Measurements from ENCODE around the gene RNF19B. TPM values are rescaled to one million over a fixed set of nuclear protein-coding genes. Genes with fewer than 3 reads are reported as not detected.
A peak's percentile ranks its signal among the peaks of the same experiment; 100 is the strongest.

RNF19B gene
- total and polyA plus RNA-seq, 2 of the 13 experiments (the other 11 are each of a cell fraction or from before 2014, with no cell fraction given): 15.3 to 22.5 TPM

DNA sequence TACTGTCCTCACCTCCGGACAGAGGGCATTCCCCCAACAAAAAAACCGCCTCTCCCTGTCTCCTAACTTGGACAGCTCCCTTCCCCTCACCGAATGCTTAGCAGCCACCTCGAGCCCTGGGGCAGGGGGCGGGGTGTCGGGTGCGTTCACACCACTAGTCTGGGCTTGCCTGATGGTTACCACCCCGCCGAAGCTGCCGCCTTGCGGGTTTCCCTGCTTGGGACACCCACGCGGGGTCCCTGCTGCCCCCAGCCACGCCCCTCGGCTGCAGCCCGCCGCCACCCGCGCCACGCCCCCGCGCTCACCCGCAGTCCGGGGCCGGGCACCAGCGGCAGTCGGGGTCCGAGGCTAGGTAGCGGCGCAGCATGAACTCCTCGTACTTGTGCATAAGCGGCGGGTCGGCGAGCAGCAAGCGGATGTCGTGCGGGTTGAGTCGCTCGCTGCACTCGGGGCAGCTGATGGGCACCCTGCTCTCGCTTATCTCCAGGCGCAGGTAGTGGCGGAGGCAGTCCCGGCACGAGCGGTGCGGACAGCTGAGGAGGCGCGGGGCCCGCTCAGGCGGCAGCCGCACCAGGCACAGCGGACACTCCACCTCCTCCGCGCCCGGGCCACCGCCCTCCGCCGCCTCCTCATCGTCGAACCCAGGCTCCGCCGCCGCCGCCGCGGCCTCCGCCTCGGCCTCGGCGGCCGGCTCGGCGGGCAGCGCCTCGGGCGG, 706 bp downstream of the RNF19B start (continued):
- TF ChIP-seq, protein P1, sequence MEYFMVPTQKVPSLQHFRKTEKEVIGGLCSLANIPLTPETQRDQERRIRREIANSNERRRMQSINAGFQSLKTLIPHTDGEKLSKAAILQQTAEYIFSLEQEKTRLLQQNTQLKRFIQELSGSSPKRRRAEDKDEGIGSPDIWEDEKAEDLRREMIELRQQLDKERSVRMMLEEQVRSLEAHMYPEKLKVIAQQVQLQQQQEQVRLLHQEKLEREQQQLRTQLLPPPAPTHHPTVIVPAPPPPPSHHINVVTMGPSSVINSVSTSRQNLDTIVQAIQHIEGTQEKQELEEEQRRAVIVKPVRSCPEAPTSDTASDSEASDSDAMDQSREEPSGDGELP (IDR thresholded peaks at IDR 0.05; ENCODE audit: borderline replicate concordance, low read depth): no peak
- TF ChIP-seq, protein P2, sequence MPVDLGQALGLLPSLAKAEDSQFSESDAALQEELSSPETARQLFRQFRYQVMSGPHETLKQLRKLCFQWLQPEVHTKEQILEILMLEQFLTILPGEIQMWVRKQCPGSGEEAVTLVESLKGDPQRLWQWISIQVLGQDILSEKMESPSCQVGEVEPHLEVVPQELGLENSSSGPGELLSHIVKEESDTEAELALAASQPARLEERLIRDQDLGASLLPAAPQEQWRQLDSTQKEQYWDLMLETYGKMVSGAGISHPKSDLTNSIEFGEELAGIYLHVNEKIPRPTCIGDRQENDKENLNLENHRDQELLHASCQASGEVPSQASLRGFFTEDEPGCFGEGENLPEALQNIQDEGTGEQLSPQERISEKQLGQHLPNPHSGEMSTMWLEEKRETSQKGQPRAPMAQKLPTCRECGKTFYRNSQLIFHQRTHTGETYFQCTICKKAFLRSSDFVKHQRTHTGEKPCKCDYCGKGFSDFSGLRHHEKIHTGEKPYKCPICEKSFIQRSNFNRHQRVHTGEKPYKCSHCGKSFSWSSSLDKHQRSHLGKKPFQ (CRISPR knock-in tag; IDR thresholded peaks at IDR 0.05; ENCODE audit: insufficient replicate concordance): peak; percentile 64
- TF ChIP-seq, protein P3, sequence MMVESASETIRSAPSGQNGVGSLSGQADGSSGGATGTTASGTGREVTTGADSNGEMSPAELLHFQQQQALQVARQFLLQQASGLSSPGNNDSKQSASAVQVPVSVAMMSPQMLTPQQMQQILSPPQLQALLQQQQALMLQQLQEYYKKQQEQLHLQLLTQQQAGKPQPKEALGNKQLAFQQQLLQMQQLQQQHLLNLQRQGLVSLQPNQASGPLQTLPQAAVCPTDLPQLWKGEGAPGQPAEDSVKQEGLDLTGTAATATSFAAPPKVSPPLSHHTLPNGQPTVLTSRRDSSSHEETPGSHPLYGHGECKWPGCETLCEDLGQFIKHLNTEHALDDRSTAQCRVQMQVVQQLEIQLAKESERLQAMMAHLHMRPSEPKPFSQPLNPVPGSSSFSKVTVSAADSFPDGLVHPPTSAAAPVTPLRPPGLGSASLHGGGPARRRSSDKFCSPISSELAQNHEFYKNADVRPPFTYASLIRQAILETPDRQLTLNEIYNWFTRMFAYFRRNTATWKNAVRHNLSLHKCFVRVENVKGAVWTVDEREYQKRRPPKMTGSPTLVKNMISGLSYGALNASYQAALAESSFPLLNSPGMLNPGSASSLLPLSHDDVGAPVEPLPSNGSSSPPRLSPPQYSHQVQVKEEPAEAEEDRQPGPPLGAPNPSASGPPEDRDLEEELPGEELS (CRISPR knock-in tag; IDR thresholded peaks at IDR 0.05): no peak
- no peak for TF ChIP-seq NFRKB (IDR thresholded peaks at IDR 0.05)
- TF ChIP-seq ZNF335 (CRISPR knock-in tag; IDR thresholded peaks at IDR 0.05): no peak
- TF ChIP-seq ZNF670 (CRISPR knock-in tag; IDR thresholded peaks at IDR 0.05; ENCODE audit: borderline replicate concordance): no peak
- TF ChIP-seq, protein P4, sequence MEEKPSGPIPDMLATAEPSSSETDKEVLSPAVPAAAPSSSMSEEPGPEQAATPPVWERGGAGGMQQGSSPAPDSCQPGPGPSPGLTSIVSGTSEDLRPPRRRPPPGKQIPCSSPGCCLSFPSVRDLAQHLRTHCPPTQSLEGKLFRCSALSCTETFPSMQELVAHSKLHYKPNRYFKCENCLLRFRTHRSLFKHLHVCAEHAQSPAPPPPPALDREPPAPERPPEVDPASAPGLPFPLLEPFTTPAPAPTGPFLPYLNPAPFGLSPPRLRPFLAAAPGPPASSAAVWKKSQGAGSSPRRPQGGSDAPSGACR (CRISPR knock-in tag; IDR thresholded peaks at IDR 0.05): no peak
- TF ChIP-seq ZMAT3 (CRISPR knock-in tag; conservative IDR thresholded peaks at IDR 0.05): no peak
- TF ChIP-seq, protein P5, sequence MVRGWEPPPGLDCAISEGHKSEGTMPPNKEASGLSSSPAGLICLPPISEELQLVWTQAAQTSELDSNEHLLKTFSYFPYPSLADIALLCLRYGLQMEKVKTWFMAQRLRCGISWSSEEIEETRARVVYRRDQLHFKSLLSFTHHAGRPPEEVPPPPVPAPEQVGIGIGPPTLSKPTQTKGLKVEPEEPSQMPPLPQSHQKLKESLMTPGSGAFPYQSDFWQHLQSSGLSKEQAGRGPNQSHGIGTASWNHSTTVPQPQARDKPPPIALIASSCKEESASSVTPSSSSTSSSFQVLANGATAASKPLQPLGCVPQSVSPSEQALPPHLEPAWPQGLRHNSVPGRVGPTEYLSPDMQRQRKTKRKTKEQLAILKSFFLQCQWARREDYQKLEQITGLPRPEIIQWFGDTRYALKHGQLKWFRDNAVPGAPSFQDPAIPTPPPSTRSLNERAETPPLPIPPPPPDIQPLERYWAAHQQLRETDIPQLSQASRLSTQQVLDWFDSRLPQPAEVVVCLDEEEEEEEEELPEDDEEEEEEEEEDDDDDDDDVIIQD (CRISPR knock-in tag; IDR thresholded peaks at IDR 0.05; ENCODE audit: low read depth): no peak
- TF ChIP-seq, protein P6, sequence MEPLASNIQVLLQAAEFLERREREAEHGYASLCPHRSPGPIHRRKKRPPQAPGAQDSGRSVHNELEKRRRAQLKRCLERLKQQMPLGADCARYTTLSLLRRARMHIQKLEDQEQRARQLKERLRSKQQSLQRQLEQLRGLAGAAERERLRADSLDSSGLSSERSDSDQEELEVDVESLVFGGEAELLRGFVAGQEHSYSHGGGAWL (CRISPR knock-in tag; IDR thresholded peaks at IDR 0.05): no peak
- TF ChIP-seq, protein P7, sequence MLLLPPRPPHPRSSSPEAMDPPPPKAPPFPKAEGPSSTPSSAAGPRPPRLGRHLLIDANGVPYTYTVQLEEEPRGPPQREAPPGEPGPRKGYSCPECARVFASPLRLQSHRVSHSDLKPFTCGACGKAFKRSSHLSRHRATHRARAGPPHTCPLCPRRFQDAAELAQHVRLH (CRISPR knock-in tag; IDR thresholded peaks at IDR 0.05; ENCODE audit: borderline replicate concordance, low read depth): peak; percentile 28; the same call in 1 of the 2 replicates
- TF ChIP-seq SMYD3 (CRISPR knock-in tag; IDR thresholded peaks at IDR 0.05): no peak
- TF ChIP-seq NFYB (CRISPR knock-in tag; IDR thresholded peaks at IDR 0.05): no peak
- TF ChIP-seq, protein P8, sequence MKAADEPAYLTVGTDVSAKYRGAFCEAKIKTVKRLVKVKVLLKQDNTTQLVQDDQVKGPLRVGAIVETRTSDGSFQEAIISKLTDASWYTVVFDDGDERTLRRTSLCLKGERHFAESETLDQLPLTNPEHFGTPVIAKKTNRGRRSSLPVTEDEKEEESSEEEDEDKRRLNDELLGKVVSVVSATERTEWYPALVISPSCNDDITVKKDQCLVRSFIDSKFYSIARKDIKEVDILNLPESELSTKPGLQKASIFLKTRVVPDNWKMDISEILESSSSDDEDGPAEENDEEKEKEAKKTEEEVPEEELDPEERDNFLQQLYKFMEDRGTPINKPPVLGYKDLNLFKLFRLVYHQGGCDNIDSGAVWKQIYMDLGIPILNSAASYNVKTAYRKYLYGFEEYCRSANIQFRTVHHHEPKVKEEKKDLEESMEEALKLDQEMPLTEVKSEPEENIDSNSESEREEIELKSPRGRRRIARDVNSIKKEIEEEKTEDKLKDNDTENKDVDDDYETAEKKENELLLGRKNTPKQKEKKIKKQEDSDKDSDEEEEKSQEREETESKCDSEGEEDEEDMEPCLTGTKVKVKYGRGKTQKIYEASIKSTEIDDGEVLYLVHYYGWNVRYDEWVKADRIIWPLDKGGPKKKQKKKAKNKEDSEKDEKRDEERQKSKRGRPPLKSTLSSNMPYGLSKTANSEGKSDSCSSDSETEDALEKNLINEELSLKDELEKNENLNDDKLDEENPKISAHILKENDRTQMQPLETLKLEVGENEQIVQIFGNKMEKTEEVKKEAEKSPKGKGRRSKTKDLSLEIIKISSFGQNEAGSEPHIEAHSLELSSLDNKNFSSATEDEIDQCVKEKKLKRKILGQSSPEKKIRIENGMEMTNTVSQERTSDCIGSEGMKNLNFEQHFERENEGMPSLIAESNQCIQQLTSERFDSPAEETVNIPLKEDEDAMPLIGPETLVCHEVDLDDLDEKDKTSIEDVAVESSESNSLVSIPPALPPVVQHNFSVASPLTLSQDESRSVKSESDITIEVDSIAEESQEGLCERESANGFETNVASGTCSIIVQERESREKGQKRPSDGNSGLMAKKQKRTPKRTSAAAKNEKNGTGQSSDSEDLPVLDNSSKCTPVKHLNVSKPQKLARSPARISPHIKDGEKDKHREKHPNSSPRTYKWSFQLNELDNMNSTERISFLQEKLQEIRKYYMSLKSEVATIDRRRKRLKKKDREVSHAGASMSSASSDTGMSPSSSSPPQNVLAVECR (CRISPR knock-in tag; IDR thresholded peaks at IDR 0.05; ENCODE audit: borderline replicate concordance): peak; percentile 63
- no peak for TF ChIP-seq RBM39 (IDR thresholded peaks at IDR 0.05; ENCODE audit: low read depth, low read length, poor library complexity, severe bottlenecking)
- TF ChIP-seq BHLHE40 (IDR thresholded peaks at IDR 0.05; ENCODE audit: low read length): no peak
- no peak for TF ChIP-seq IRX3 (CRISPR knock-in tag; IDR thresholded peaks at IDR 0.05; ENCODE audit: borderline replicate concordance, low read depth)
